Activated CD8-positive, alpha-beta memory T cell treated with anti-CD3 and anti-CD28 coated beads for 48 hours (primary cell): ENCODE data around the gene MYL9.

Source experiments
- DNase-seq, 3 experiments: peaks; one replicate each; pipeline ENCODE4 v3.0.0-alpha.2; 2020; ENCODE audit warnings: low read depth in 2 of 3, low spot score in 2 of 3

The MYL9 gene

GRCh38 chr20:36578356-36579041 is 37.2 kb downstream of the MYL9 start:
- DNase-seq = no peak

GRCh38 chr20:36579996-36580545 is 38.8 kb downstream of the MYL9 start:
- no peak for DNase-seq

- no peak for DNase-seq
Measured at GRCh38 chr20:36582322-36582721, 41.0 kb downstream of the MYL9 start.

GRCh38 chr20:36582821-36583220 is 41.5 kb downstream of the MYL9 start:
- no peak for DNase-seq

GRCh38 chr20:36584018-36584481 is 42.7 kb downstream of the MYL9 start:
- no peak for DNase-seq

- no peak for DNase-seq
Measured at GRCh38 chr20:36585410-36586125, 44.2 kb downstream of the MYL9 start.

- no peak for DNase-seq
Measured at GRCh38 chr20:36587388-36588070, 46.2 kb downstream of the MYL9 start.

- no peak for DNase-seq
Measured at GRCh38 chr20:36591281-36591680, 50.0 kb downstream of the MYL9 start.

GRCh38 chr20:36591854-36592641 is 50.7 kb downstream of the MYL9 start:
- no peak for DNase-seq

- no peak for DNase-seq
Measured at GRCh38 chr20:36593347-36593929, 52.1 kb downstream of the MYL9 start.

GRCh38 chr20:36599912-36600345 is 58.6 kb downstream of the MYL9 start:
- DNase-seq = no peak
